Right renal cortex interstitium (tissue), 3 donors: ENCODE measurements around the gene OTUD7B. TPM values are rescaled to one million over a fixed set of nuclear protein-coding genes. Genes with fewer than 3 reads are reported as not detected.
A peak's percentile ranks its signal among the peaks of the same experiment; 100 is the strongest.

Source experiments
- DNase-seq, 3 donors: peaks; one replicate each; pipeline ENCODE4 v3.0.0-alpha.2; 2013; ENCODE audit warnings: low read depth in 3 of 3, low spot score in 2 of 3
- polyA plus RNA-seq, 3 donors: library from polyadenylated mRNA; unstranded; fragments of 120-200 nt; gene quantifications; one replicate each; pipeline ENCODE4 v1.2.1, GENCODE V29; 2013; ENCODE audit not compliant: insufficient read length in 3 of 3

OTUD7B gene
- polyA plus RNA-seq, 3 donors: 16.4 to 18.7 (median 18.6) TPM

DNA sequence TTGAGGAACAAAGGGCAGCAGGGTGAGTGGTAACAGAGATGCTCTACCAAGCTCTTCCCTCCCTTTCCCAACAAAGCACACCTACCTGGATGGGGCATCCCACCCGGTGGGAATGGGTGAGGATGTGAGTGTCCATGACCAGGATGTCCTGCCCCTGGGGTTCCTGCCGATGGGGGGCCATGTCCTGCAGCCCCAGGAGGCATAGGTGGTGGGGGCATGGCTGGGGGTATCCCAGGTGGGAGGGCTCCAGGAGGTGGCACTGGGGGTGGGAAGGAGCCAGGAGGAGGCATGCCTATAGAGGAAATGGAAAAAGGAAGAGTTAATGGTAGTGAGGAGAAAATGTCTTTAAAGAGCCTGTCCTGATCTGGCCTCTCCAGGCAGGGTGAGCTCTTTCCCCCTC, 84.8 kb downstream of the OTUD7B start:
- DNase-seq: no peak

DNA sequence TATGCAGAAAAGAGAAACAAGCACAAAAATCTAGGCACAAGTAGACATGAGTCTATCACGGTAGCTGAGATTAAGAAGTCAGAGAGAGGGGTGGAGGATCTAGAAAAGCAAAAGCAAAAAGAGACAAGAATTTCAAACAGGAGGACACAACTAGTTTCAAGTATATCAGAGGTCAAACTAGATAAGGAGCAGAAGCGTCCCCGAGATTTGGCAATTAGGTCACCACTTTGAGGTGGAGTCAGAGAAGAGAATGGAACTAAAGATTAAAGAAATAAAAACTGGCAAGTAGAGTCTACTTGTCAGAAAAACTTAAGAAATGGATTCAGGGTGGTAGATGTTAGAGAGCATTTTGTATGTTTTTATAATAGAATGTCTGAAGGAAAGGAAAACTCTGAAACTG, 85.2 kb downstream of the OTUD7B start:
- DNase-seq: no peak

DNA sequence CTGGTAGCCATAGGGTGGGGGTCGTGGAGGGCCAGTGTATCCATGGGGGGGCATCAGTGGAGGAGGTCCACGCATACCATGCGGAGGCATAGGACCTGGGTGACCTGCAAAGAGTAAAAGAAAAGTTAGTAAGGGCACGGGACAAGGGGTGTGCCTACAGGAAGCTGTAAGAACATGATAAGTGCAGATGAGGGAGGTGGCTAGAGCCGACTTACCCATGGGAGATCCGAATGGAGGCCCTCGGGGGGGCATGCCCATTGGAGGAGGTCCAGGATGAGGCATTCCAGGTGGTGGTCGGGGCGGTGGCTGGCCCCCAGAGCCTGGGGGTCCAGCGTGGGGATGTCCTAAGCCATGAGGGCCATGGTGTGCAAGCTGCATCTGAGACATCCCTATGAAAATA, 86.9 kb downstream of the OTUD7B start:
- no peak for DNase-seq

DNA sequence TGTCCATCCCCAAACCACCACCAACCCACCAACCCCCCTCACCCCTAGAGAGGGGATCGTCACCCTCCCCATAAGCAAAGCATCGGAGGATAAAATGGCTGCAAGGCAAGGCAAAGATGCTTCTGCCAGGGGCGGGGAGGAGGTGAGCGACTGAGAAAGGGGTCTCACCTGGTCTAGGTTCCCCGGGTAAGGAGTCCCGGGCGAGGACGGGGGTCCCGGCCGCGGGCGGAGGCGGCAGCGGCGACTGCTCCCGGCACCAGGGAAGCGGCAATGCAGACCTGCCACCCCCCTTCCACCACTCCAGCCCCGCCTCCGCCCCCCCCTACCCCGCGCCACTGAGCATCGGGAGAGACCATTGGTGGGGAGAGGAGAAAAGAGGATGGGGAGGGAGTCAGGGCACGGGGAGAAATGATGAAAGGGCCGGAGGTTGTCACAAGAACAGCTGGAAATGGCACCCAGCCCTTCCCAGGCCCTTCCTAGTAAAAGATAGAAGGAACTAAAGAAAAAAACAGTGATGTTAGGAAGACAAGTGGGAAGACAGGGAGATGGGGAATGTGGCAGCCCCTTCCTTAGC, 92.9 kb downstream of the OTUD7B start, which contains the start of gene SV2A:
TSS of gene SV2A (minus strand) at position 274 of the 574 bp plus-strand sequence. CDS start 4,004 bp downstream, outside the sequence.
- DNase-seq: no peak

DNA sequence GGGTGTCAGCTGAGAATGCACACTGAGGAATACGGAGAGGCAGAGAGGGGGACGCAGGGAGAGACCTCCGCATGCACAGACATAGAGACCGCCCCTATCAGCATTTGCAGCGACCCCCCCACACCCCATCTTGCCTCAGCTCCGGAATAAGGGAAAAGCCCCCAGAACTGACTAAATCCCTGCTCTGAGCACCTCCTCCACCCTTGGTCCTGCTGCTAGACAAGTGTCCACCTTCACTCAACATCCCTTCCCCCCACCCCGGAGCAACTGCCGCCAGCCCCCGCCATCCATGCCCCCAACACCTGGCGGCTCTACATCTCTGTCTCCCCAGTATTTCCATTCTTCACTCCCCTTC, 93.7 kb downstream of the OTUD7B start:
- DNase-seq: no peak

DNA sequence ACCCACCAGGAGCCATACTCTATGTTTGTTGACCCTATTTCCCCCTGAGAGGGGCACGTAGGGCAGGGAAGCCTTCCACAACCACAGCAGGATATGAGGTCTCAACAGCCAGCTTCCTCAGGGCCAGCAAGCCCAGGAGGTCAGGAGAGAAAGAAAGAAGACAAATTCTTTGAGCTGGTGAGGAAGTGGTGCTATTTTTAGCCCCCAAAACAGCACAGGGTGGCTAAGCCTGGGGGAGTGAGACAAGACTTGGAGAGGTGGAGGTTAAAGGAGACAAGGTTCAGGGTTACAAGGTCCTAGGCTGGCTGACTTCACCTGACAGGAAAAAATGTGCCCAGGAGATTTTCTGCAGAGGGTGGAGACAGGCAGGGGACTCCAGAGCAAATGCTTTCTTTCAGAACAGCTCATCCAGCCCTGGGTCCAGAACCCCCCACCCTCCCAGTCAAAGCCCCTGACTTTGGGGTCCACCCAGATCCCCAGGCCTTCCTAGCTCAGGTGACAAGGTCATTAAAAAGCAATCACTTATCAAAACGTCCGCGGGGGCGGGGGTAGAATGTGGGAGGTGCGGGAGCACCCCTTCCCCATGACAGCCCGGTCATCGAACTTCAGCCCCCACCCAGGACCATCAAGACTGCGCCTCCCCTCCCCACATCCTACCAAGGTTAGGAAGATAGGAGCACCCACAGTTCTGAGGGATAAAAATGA, 94.2 kb downstream of the OTUD7B start:
- no peak for DNase-seq

DNA sequence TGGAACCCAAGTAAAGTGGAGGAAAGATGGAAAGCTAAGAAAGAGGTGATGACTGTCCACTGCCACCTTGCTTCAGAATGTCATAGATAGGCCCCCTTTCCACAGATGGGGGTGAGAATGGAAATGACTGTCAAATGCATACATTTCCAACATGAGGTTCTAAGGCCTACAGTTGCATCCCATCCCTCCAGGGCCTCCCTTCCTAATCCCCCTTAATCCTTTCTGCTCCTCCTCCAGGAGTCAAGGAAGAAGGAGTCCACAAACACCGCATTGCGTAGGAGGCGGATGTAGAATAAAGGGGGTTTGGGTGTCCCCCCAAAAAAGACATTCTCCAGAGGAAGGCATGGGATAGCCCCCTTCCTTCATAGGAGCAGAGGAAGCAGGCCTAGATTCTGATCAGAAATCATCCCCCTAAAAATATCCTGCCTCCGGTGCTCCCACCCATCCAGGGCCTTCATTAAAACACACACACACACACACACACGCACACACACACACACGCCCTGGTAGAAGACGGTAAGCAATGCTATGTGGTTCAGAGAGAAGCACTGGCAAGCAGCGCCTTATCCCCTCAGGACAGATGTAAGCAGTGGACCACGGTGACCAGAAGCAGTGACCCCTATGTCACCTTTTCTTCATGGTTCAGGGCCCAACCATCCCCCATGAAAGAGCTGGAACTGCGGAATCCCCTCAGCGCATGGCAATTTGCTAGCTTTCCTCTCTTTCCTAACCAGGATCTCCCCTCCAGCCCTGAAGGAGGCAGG, 94.9 kb downstream of the OTUD7B start:
- no peak for DNase-seq

DNA sequence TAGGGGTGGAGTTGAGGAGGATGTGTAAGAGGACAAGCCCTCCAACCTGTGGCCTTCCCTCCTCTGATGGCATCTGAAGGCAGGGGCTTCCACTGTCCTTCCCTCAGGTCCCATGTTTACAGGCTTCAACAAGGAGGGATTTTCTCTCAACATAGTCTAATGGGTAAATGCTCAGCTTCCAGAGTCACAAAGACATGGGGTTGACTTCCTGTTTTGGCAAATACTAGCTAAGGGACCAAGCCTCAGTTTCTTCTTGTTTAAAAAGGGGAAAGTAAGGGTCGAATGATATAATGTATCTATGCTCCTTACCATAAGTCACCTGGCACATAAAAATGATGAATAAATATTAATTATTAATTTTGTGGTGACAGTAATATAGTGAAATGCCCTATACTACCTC, 96.0 kb downstream of the OTUD7B start:
- DNase-seq: no peak

DNA sequence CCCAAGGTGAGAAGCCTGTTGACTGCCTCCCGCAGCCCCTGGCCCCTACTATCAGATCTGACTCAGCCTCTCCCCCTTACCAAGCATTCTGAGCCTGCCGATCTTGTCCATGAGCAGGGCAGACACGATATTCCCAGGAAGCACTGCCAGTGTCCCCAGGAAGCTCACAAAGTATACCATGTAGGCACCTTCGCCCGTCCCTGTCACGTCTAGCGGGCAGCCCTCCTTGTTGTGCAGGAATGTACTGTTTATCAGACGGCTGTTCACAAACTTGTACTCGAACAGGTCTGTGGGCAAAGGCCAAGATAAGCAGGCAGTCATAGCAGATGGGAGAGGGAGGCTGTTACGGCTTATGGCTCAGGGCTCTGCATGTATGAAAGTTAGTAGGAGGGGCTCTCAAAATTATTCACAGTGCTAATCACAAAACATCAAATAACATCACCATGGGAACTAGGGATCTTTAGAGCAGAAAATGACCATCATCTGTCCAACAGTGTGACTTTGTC, 103.9 kb downstream of the OTUD7B start:
- no peak for DNase-seq

DNA sequence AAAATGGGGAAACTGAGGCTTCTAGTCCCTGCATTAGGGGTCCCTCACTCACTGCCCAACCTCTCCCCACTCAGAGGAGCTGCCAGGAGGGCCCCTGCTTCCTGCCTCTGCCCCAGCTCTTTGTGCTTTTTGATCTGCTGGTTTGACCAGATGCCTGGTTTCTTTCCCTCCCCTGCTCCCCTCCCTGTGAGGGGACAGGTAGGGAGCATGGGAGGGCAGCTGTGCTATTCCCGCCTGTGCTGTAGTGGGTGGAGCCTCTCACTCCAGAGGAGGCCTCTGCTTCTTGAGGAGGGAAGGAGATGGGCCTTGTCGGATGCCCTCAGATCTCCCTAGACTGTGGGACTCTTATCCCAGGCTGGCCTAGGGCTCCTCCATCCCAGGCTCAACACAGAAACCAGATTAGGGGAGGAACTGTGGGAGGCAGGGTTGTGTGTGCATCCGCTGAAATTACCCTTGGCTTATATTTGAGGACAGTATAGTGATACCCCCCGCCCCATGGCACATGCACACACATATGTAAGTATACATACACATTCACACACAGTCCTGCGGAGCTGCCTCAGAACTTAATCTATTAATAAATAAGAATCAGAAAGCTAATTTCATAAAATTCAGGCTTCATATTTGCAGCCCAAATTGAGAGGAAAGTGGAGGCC, 106.6 kb downstream of the OTUD7B start:
- no peak for DNase-seq

DNA sequence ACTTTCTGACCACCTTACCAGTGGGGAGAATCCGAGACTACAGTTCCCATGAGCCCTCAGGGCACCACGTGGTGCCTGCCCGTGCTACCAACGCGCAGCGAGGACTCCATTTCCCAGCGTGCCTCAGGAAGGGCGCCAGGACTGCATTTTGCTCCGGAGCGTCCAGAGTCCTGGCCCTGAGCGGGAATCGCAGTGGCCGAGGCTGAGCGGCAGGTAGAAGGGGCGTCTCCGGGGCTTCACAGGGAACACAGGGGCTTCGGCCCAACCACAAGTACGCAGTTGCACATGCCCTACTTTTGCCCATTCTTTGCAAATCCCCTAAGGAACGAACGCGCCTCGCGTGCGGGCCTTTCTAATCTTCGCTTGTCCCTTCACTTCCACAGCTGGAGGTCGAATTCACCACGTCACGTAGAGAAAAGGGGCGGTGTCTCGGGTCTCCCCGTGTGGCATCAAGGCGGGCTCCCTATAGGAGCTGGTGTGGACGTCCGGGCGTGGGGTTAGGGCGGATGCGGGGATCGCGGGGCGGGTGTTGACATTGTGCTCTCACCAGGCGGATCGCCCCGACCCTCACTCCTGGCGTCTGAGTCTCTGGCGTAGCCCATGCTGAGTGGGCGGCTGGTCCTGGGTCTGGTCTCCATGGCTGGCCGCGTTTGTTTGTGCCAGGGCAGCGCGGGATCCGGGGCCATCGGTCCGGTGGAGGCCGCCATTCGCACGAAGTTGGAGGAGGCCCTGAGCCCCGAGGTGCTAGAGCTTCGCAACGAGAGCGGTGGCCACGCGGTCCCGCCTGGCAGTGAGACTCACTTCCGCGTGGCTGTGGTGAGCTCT, 110.9 kb downstream of the OTUD7B start, which contains the start of gene BOLA1:
TSS of gene BOLA1 (plus strand) at position 109 of the 825 bp plus-strand sequence. CDS start at position 601, 492 bp downstream.
- DNase-seq: peak; percentile 84 to 89 (median 88)

DNA sequence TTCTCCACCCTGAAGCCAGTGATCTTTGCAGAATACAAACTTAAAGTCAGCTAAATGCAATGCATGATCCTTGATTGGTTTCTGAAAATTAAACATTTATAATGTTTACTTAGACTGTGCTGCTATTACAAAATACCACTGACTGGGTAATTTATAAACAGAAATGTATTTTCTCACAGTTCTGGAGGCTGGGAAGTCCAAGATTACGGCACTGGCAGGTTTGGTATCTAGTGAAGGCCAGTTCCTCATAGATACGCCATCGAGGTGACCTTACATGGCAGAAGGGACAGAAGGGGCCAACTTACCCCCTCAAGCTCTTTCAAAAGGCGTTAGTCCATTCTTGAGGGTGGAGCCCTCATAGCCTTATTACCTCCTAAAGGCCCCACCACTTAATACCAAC, 114.0 kb downstream of the OTUD7B start:
- DNase-seq: no peak

DNA sequence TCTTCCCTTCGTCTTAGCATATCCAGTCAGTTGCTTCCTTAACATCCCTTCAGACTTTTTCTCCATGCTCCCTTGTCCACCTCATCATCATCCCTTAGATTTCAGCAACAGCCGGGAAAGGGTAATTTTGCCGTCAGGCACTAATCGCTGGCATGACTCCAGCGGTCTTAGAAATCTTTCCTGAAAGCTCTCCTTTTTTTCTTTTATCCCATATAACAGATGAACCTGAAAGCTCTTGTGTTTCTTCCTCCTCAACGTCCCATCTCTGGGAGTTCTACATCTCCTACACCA, 121.6 kb downstream of the OTUD7B start:
- DNase-seq: no peak

DNA sequence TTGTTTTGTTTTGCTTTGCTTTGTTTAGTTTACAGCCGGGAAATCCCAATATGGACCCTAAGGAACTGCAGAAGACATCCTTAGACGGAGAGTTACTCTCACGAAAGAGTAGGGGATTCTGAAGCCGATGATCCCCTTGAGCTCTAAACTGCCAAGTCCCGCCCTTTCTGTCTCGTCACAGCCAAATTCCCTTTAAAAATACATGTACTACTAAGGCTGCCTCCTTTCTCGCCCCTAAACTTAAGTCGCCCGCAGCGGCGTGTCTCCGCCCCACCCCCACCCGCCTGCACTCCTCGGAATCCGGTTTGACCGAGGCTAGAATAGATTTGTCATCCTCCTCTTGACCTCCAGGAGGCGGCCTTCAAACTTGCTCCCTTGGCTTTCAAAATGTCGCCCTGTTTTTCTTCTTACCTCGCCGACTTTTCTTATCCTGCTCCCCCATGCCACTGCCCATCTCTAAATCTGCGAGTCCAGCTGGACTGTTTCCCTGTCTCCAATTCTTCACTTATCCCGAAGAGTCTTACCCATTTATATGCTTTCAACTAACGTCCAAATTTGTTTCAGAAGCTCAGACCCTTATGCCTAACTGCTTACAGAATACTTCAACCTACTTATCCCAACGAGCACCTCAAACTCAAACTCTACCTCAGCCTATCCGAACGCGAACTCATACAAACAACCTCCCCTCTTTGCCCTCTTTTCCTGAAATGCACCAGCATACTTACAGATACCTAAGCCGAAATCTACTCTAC, 122.1 kb downstream of the OTUD7B start:
- DNase-seq: peak; percentile 86 to 89 (median 88)

Other genes with a start within 250 kb of the OTUD7B start
- 1 to 10 TPM; 1.6 to 2.7 (median 1.6) TPM for gene FCGR1A, start 228.0 kb downstream of the OTUD7B start, polyA plus RNA-seq
- gene BOLA1, start 111.2 kb downstream of the OTUD7B start, polyA plus RNA-seq: 10 to 100 TPM; 17.5 to 21.6 (median 19.7) TPM
- gene SV2A, start 92.9 kb downstream of the OTUD7B start, polyA plus RNA-seq: 1 to 10 TPM; 7.7 to 9.0 (median 8.4) TPM
- gene SF3B4, start 82.9 kb downstream of the OTUD7B start, polyA plus RNA-seq: 10 to 100 TPM; 82.3 to 91.2 (median 86.2) TPM
- gene MTMR11, start 73.8 kb downstream of the OTUD7B start, polyA plus RNA-seq: 10 to 100 TPM; 23.8 to 36.6 (median 26.5) TPM
- gene VPS45, start 57.0 kb upstream of the OTUD7B start, polyA plus RNA-seq: 10 to 100 TPM; 69.0 to 79.6 (median 76.1) TPM
- 10 to 100 TPM; 45.6 to 47.6 (median 47.4) TPM for gene PLEKHO1, start 139.2 kb upstream of the OTUD7B start, polyA plus RNA-seq
- gene ANP32E, start 225.4 kb upstream of the OTUD7B start, polyA plus RNA-seq: 100 to 1,000 TPM; 113 to 154 (median 134) TPM
- gene CA14, start 247.0 kb upstream of the OTUD7B start, polyA plus RNA-seq: 10 to 100 TPM in 1 of 3 donors, 1 to 10 TPM in 2; 6.8 to 10.5 (median 9.0) TPM